K562 (cell line): ENCODE data around the gene PTPN9. TPM values are rescaled to one million over a fixed set of nuclear protein-coding genes. Genes with fewer than 3 reads are reported as not detected.

ENCODE experiments used
- CCNT2 ChIP-seq: IDR thresholded peaks from 2 replicates; pipeline ENCODE4 v1.6.1; 2011; ENCODE audit warnings: borderline replicate concordance, low read depth, mild to moderate bottlenecking, moderate library complexity, mixed read lengths, low read length; ENCODE audit not compliant: insufficient read length; ENCODE audit errors: extremely low read depth
- CHD1 ChIP-seq: fragments of 200-600 bp; sonication (generic); IDR thresholded peaks from one replicate; pipeline ENCODE4 v1.6.1; 2012; ENCODE audit warnings: mild to moderate bottlenecking, moderate library complexity, low read length, inconsistent platforms
- CHD2 ChIP-seq: IDR thresholded peaks from 2 replicates; pipeline ENCODE4 v1.6.1; 2011; ENCODE audit warnings: low read depth, low read length
- CTBP1 ChIP-seq: fragments of 450-650 bp; IDR thresholded peaks from 2 replicates; pipeline ENCODE4 v1.6.1; 2016; ENCODE audit warnings: borderline replicate concordance
- CXXC5 ChIP-seq: fragments of 250-450 bp; sonication (Bioruptor Pico); IDR thresholded peaks from 2 replicates; pipeline ENCODE4 v1.8.0; 2022; ENCODE audit warnings: inconsistent platforms, mild to moderate bottlenecking, moderate library complexity
- DMBX1 ChIP-seq: fragments of 250-450 bp; sonication (Bioruptor Pico); IDR thresholded peaks from 2 replicates; pipeline ENCODE4 v1.8.0; 2022; ENCODE audit warnings: inconsistent platforms, mild to moderate bottlenecking, moderate library complexity, borderline replicate concordance
- EP400 ChIP-seq: fragments of 450-650 bp; IDR thresholded peaks from 2 replicates; pipeline ENCODE4 v1.6.1; 2017; ENCODE audit warnings: antibody characterized with exemption, mild to moderate bottlenecking, moderate library complexity
- GATAD2A ChIP-seq: fragments of 450-650 bp; IDR thresholded peaks from 2 replicates; pipeline ENCODE4 v1.6.1; 2017
- HCFC1 ChIP-seq: IDR thresholded peaks from 2 replicates; pipeline ENCODE4 v1.6.1; 2012; ENCODE audit warnings: low read depth, low read length, improper control_type of control experiment
- KDM1A ChIP-seq, 2 experiments: fragments of 450-650 bp; IDR thresholded peaks; 2 replicates each; pipeline ENCODE4 v1.6.1; 2016; ENCODE audit warnings: mild to moderate bottlenecking in 2 of 2
- NR3C1 ChIP-seq: sonication (generic); formaldehyde crosslinking; IDR thresholded peaks from 2 replicates; pipeline ENCODE4 v1.8.1; 2022; ENCODE audit warnings: missing genetic modification reagents
- PHF8 ChIP-seq: fragments of 200-600 bp; sonication (generic); IDR thresholded peaks from 2 replicates; pipeline ENCODE4 v1.6.1; 2012; ENCODE audit warnings: mixed run types, mild to moderate bottlenecking, inconsistent platforms, low read length, moderate library complexity, borderline replicate concordance
- POLR2G ChIP-seq: fragments of 200-400 bp; formaldehyde crosslinking; IDR thresholded peaks from 2 replicates; pipeline ENCODE4 v1.6.1; 2017; ENCODE audit warnings: low read depth, mild to moderate bottlenecking, antibody characterized with exemption, low read length, moderate library complexity
- RBM34 ChIP-seq: fragments of 200-400 bp; formaldehyde crosslinking; IDR thresholded peaks from 2 replicates; pipeline ENCODE4 v1.6.1; 2018; ENCODE audit warnings: low read length, borderline replicate concordance; ENCODE audit not compliant: insufficient read depth
- SAFB ChIP-seq: fragments of 200-400 bp; formaldehyde crosslinking; IDR thresholded peaks from 2 replicates; pipeline ENCODE4 v1.6.1; 2017; ENCODE audit warnings: low read depth, low read length, borderline replicate concordance
- SUPT5H ChIP-seq: fragments of 450-650 bp; IDR thresholded peaks from 2 replicates; pipeline ENCODE4 v1.6.1; 2016
- TAF1 ChIP-seq: IDR thresholded peaks from 2 replicates; pipeline ENCODE4 v1.6.1; 2011; ENCODE audit warnings: mild to moderate bottlenecking, low read length, moderate library complexity; ENCODE audit not compliant: insufficient read depth, control insufficient read depth, severe bottlenecking; ENCODE audit errors: extremely low read depth
- TBP ChIP-seq: optimal IDR thresholded peaks from 2 replicates; pipeline ENCODE3; 2011; ENCODE audit warnings: low read depth, low read length, improper control_type of control experiment
- ZNF175 ChIP-seq: fragments of 200-800 bp; sonication (Bioruptor generic); IDR thresholded peaks from 2 replicates; pipeline ENCODE4 v1.6.1; 2016; ENCODE audit warnings: low read depth, mild to moderate bottlenecking, missing genetic modification characterization, missing compliant biosample characterization
- ZNF347 ChIP-seq: fragments of 450-650 bp; formaldehyde crosslinking; IDR thresholded peaks from 2 replicates; pipeline ENCODE4 v1.4.0; 2020; ENCODE audit warnings: low read depth, mild to moderate bottlenecking, moderate library complexity
- polyA plus RNA-seq, 8 experiments: library from polyadenylated mRNA; depleted of rRNA in 4 of 8; stranded (reverse) in 5 of 8; unstranded in 3 of 8; fragments of >200 nt; fragmentation: Nextera tagmentation in 2 of 8; fragmentation: Illumina TruSeq in 1 of 8; extraction: Ambion mirVana in 2 of 8; extraction: Trizol in 1 of 8; gene quantifications; 2 replicates each; pipeline versions ENCODE4 v1.2.1 to v1.2.3, GENCODE V29; 2011 to 2014; ENCODE audit warnings: inconsistent platforms in 1 of 8, missing spikeins in 1 of 8
- total RNA-seq, 7 experiments: library from RNA; depleted of rRNA in 6 of 7; stranded (reverse); fragments of >200 nt in 6 of 7; fragmentation: Illumina TruSeq in 2 of 7; extraction: Trizol in 2 of 7; gene quantifications; 2 replicates each; pipeline versions ENCODE4 v1.2.1 to v1.2.3, GENCODE V29; 2011 to 2021; ENCODE audit warnings: low replicate concordance in 1 of 7
- TF ChIP-seq, protein P1 (sequence below): fragments of 450-650 bp; IDR thresholded peaks from 2 replicates; pipeline ENCODE4 v1.6.1; 2014; ENCODE audit warnings: low read depth, mild to moderate bottlenecking, moderate library complexity, borderline replicate concordance
- TF ChIP-seq, protein P2 (sequence below): fragments of 200-800 bp; sonication (Bioruptor generic); IDR thresholded peaks from 2 replicates; pipeline ENCODE4 v1.6.1; 2017; ENCODE audit warnings: missing genetic modification characterization, missing compliant biosample characterization
- TF ChIP-seq, protein P3 (sequence below), 3 experiments: fragments of 200-800 bp in 1 of 3; sonication (Bioruptor generic) in 1 of 3; sonication (generic) in 1 of 3; formaldehyde crosslinking in 1 of 3; IDR thresholded peaks; 2 replicates each; pipeline versions ENCODE4 v1.6.1 to v1.8.0; 2016 to 2022; ENCODE audit warnings: mild to moderate bottlenecking in 2 of 3, missing compliant biosample characterization in 2 of 3, missing genetic modification characterization in 2 of 3, missing genetic modification reagents in 1 of 3

PTPN9 gene
- total and polyA plus RNA-seq, 9 of the 15 experiments (the other 6 are each of a cell fraction or from before 2014, with no cell fraction given): 5.0 to 24.0 (median 14.2) TPM

DNA sequence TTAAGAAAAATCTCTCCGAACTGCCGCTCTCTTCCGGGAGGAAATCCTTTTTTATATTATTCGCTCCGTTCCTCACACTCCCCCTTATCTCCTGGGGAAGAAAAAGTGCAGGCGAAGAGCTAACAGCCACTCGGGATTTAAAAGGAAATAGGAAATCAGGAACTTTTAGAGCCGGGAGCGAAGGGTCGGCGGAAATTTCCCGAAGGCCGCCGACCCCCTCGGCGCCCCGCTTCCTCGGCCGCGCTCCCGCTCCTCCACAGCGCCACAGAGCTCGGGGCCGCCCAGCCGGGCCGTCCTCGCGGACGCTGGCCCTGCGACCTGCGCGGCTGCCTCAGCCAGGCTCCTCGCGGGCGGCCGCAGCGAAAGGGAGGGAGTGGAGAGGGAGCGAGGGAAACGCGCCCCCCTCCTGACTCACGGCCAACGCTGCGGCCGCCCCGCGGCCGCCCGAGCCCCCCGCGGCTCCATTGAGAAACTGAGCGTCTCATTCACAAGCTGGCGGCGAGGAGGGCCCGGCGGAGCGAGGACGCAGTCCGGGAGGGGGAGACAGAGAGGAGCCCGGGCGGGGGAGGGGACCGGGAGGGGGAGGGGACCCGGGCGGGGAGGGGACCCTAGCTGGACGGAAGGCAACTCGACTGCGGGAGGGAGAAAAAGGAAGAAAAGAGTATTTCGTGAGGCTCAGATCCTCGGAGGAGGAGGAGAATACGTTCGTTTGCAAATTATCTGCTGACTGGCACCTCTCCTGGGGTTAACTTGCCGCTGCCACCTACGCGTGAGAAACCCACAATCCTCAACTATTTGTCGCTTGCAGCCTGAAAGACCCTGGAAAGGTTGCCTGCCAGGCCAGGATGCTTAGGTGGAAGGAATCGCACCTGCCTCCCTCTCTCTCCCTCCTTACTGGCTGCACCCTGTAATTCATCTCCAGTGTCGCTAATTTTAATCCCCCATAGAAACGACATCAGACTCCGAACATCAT, at the start of gene PTPN9 (continued):
- TF ChIP-seq CXXC5 (CRISPR knock-in tag) (peak; percentile 63), POLR2G (peak; percentile 88), RBM34 (no peak), SUPT5H (peak; percentile 47; the same call in 1 of the 2 replicates), PHF8 (peak; percentile 57), DMBX1 (CRISPR knock-in tag) (peak; percentile 41; the same call in 1 of the 2 replicates), HCFC1 (0 out of 2 replicates have a peak, but pooled peaks have one; percentile 10), ZNF175 (CRISPR knock-in tag) (no peak), TAF1 (peak; percentile 66), CCNT2 (peak; percentile 80), CHD2 (peak; percentile 38; the same call in 1 of the 2 replicates), GATAD2A (peak; percentile 45; the same call in 1 of the 2 replicates), CTBP1 (peak; percentile 41), SAFB (0 out of 2 replicates have a peak, but pooled peaks have one; percentile 21), KDM1A (IDR thresholded peaks at IDR 0.05) (peak in 1 of 2 experiments; percentile 24; a peak in 1 of 4 replicates), CHD1 (peak; percentile 84), NR3C1 (peak; percentile 41; the same call in 1 of the 2 replicates), EP400 (peak; percentile 38; the same call in 1 of the 2 replicates), ZNF347 (CRISPR knock-in tag) (no peak), TBP (peak; percentile 39)
- TF ChIP-seq, protein P1, sequence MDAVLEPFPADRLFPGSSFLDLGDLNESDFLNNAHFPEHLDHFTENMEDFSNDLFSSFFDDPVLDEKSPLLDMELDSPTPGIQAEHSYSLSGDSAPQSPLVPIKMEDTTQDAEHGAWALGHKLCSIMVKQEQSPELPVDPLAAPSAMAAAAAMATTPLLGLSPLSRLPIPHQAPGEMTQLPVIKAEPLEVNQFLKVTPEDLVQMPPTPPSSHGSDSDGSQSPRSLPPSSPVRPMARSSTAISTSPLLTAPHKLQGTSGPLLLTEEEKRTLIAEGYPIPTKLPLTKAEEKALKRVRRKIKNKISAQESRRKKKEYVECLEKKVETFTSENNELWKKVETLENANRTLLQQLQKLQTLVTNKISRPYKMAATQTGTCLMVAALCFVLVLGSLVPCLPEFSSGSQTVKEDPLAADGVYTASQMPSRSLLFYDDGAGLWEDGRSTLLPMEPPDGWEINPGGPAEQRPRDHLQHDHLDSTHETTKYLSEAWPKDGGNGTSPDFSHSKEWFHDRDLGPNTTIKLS: no peak
- TF ChIP-seq, protein P2, sequence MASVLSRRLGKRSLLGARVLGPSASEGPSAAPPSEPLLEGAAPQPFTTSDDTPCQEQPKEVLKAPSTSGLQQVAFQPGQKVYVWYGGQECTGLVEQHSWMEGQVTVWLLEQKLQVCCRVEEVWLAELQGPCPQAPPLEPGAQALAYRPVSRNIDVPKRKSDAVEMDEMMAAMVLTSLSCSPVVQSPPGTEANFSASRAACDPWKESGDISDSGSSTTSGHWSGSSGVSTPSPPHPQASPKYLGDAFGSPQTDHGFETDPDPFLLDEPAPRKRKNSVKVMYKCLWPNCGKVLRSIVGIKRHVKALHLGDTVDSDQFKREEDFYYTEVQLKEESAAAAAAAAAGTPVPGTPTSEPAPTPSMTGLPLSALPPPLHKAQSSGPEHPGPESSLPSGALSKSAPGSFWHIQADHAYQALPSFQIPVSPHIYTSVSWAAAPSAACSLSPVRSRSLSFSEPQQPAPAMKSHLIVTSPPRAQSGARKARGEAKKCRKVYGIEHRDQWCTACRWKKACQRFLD (CRISPR knock-in tag): 0 out of 2 replicates have a peak, but pooled peaks have one; percentile 45
- TF ChIP-seq, protein P3, sequence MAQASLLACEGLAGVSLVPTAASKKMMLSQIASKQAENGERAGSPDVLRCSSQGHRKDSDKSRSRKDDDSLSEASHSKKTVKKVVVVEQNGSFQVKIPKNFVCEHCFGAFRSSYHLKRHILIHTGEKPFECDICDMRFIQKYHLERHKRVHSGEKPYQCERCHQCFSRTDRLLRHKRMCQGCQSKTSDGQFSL (CRISPR knock-in tag; IDR thresholded peaks at IDR 0.05): no peak
- TF ChIP-seq, protein P3 (tag; IDR thresholded peaks at IDR 0.05): peak in 1 of 2 experiments; percentile 52; a peak in 1 of 4 replicates
